PFSK-1 (cell line): Measurements from ENCODE around the gene SLC25A33.

Experiments
- FOXP2 ChIP-seq: optimal IDR thresholded peaks from 2 replicates; pipeline ENCODE3; 2011; ENCODE audit warnings: borderline replicate concordance, control low read depth, inconsistent platforms; ENCODE audit not compliant: insufficient read depth; ENCODE audit errors: extremely low read length, extremely low read depth
- POLR2AphosphoS5 ChIP-seq: IDR thresholded peaks from 2 replicates; pipeline ENCODE4 v1.6.1; 2012; ENCODE audit warnings: low read depth, mild to moderate bottlenecking, control low read depth, low read length, moderate library complexity
- SIN3A ChIP-seq: IDR thresholded peaks from 2 replicates; pipeline ENCODE4 v1.6.1; 2012; ENCODE audit warnings: mild to moderate bottlenecking, low read length, moderate library complexity, borderline replicate concordance; ENCODE audit not compliant: insufficient read depth
- TAF1 ChIP-seq: IDR thresholded peaks from 2 replicates; pipeline ENCODE4 v1.6.1; 2012; ENCODE audit warnings: low read length, control low read depth, borderline replicate concordance; ENCODE audit not compliant: insufficient read depth
- TF ChIP-seq, protein P1 (sequence below), 2 experiments: IDR thresholded peaks; 2 replicates each; pipeline versions ENCODE4 v1.6.1 to v1.8.0; 2011 to 2012; ENCODE audit warnings: low read depth in 2 of 2, low read length in 2 of 2, control low read depth in 1 of 2, inconsistent platforms in 1 of 2, mild to moderate bottlenecking in 1 of 2, moderate library complexity in 1 of 2; ENCODE audit not compliant: insufficient read depth in 1 of 2

The SLC25A33 gene

DNA sequence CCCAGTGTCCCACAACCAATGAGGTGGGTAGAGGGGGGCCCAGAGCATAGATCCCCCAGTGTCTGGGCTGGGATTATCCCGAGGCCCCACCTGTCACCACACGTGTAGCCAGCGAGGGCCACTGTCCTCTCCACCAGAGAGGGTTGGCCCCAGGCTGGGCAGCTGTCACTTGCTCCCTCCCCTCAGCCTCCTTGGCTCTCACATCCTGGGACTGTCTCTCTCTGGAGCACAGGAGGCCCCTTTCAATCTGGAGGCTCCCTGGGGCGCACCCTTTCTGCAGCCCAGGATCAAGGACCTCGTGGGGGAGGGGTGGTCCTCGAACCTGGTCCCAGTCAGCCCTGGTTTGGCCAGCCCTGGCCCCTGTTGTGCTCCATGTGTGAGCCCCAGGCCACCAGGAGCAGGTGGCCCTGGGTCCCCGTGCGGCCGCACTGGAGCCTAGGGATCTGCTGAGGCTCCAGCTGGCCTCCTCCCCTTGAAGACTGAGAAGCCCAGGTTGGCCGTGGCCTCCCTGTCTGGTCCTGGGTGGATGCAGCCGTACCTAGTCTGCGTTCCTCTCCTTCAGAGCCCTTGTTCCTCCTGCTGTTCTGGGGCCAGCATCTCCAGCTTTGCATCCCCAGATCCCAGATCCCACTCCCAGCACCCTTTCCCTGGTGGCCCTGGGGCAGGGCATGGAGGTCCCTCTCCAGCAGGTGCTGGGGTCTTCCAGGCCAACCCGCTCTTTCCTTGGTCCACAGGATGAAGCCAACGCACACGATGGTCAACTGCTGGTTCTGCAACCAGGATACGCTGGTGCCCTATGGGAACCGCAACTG lies 56.1 kb downstream of the SLC25A33 start:
- TF ChIP-seq FOXP2 (no peak), TAF1 (no peak), POLR2AphosphoS5 (no peak), SIN3A (no peak)
- TF ChIP-seq, protein P1, sequence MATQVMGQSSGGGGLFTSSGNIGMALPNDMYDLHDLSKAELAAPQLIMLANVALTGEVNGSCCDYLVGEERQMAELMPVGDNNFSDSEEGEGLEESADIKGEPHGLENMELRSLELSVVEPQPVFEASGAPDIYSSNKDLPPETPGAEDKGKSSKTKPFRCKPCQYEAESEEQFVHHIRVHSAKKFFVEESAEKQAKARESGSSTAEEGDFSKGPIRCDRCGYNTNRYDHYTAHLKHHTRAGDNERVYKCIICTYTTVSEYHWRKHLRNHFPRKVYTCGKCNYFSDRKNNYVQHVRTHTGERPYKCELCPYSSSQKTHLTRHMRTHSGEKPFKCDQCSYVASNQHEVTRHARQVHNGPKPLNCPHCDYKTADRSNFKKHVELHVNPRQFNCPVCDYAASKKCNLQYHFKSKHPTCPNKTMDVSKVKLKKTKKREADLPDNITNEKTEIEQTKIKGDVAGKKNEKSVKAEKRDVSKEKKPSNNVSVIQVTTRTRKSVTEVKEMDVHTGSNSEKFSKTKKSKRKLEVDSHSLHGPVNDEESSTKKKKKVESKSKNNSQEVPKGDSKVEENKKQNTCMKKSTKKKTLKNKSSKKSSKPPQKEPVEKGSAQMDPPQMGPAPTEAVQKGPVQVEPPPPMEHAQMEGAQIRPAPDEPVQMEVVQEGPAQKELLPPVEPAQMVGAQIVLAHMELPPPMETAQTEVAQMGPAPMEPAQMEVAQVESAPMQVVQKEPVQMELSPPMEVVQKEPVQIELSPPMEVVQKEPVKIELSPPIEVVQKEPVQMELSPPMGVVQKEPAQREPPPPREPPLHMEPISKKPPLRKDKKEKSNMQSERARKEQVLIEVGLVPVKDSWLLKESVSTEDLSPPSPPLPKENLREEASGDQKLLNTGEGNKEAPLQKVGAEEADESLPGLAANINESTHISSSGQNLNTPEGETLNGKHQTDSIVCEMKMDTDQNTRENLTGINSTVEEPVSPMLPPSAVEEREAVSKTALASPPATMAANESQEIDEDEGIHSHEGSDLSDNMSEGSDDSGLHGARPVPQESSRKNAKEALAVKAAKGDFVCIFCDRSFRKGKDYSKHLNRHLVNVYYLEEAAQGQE (IDR thresholded peaks at IDR 0.05; ENCODE audit: insufficient read depth in 1 of 2, low read depth in 2 of 2, low read length in 2 of 2): no peak

GRCh38 chr1:9595968-9596340 lies 56.7 kb downstream of the SLC25A33 start:
- TF ChIP-seq SIN3A (no peak), FOXP2 (no peak), TAF1 (no peak), POLR2AphosphoS5 (no peak)
- TF ChIP-seq, protein P1 (IDR thresholded peaks at IDR 0.05; ENCODE audit: insufficient read depth in 1 of 2, low read depth in 2 of 2, low read length in 2 of 2): no peak

DNA sequence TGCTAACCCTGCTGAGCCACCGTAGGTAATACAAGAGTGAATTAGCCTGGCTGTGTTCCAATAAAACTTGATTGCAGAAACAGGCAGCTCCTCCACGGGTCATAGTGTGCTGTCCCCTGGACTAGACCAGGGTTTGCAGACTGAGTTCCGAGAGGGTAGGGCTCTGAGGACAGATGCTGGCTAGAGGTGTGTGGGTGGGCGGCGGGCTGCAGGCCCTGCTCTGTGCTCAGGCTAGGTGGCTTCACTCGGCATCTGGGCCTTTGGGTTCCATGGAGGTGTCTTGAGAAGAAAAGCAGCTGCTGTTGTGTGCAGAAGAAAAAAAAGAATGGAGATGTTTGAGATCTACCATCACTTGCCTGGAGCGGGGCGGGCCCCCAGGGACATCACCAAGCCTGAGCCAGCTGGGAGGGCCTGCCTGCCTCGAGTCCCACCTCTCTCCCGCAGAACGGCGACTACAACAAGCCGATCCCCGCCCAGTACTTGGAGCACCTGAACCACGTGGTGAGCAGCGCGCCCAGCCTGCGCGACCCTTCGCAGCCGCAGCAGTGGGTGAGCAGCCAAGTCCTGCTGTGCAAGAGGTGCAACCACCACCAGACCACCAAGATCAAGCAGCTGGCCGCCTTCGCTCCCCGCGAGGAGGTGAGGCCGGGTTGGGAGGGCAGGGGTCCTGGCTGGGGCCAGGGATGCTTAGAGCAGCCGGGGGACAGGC lies 57.3 kb downstream of the SLC25A33 start:
- no peak for TF ChIP-seq SIN3A
- TF ChIP-seq FOXP2: no peak
- TF ChIP-seq, protein P1 (IDR thresholded peaks at IDR 0.05; ENCODE audit: insufficient read depth in 1 of 2, low read depth in 2 of 2, low read length in 2 of 2): no peak
- no peak for TF ChIP-seq POLR2AphosphoS5
- TF ChIP-seq TAF1: no peak

- TF ChIP-seq SIN3A: no peak
- TF ChIP-seq, protein P1 (IDR thresholded peaks at IDR 0.05; ENCODE audit: insufficient read depth in 1 of 2, low read depth in 2 of 2, low read length in 2 of 2): no peak
- no peak for TF ChIP-seq FOXP2
- TF ChIP-seq POLR2AphosphoS5: no peak
- no peak for TF ChIP-seq TAF1
Measured at GRCh38 chr1:9597361-9598315, 58.4 kb downstream of the SLC25A33 start.
